Esophagus squamous epithelium (tissue), 4 donors: ENCODE data around the gene ARPC1B.

Source experiments
- CTCF ChIP-seq, 6 experiments: fragments of 450-650 bp in 4 of 6; fragments of 200-600 bp in 2 of 6; sonication (generic) in 2 of 6; IDR thresholded peaks; one replicate each; pipeline ENCODE4 v1.5.1; 2016 to 2019; ENCODE audit warnings: antibody characterized with exemption in 6 of 6, mild to moderate bottlenecking in 4 of 6, moderate library complexity in 4 of 6
- POLR2A ChIP-seq, 4 donors: fragments of 450-650 bp; IDR thresholded peaks; one replicate each; pipeline ENCODE4 v1.6.1; 2017; ENCODE audit warnings: antibody characterized with exemption in 4 of 4, mild to moderate bottlenecking in 4 of 4, moderate library complexity in 3 of 4

GRCh38 chr7:99340659-99341058 is 33.9 kb upstream of the ARPC1B start:
- TF ChIP-seq CTCF (IDR thresholded peaks at IDR 0.05) (no peak), POLR2A (IDR thresholded peaks at IDR 0.05) (no peak)
